OCI-LY3 (cell line): ENCODE data around the gene ELP4.

ENCODE experiments used
- H2AFZ ChIP-seq: fragments of 200-600, 300-600 bp; shearing (Covaris generic); 2 replicates; pipeline ENCODE4 v1.6.0; 2014; ENCODE audit warnings: antibody characterized with exemption, low read depth, low read length
- H3K27ac ChIP-seq: fragments of 200-600, 300-600 bp; sonication (generic); 2 replicates; pipeline ENCODE4 v1.5.1; 2014; ENCODE audit warnings: mild to moderate bottlenecking, low read length, moderate library complexity, mixed read lengths
- H3K27me3 ChIP-seq: fragments of 200-600, 300-600 bp; sonication (generic); 2 replicates; pipeline ENCODE4 v1.6.1; 2014; ENCODE audit warnings: low read depth, low read length, mixed read lengths
- H3K36me3 ChIP-seq: fragments of 200-600, 300-600 bp; sonication (generic); replicated peaks from 2 replicates; pipeline ENCODE3; 2014; ENCODE audit warnings: low read depth, low read length, mixed read lengths
- H3K4me1 ChIP-seq: fragments of 300-600, 200-600 bp; sonication (generic); 2 replicates; pipeline ENCODE4 v1.6.1; 2014; ENCODE audit warnings: low read length, mixed read lengths
- H3K4me2 ChIP-seq: fragments of 200-600, 300-600 bp; sonication (generic); 2 replicates; pipeline ENCODE4 v1.6.1; 2014; ENCODE audit warnings: low read length, mixed read lengths
- H3K4me3 ChIP-seq: fragments of 300-600, 200-600 bp; sonication (generic); 2 replicates; pipeline ENCODE4 v1.5.1; 2014; ENCODE audit warnings: antibody characterized with exemption, mild to moderate bottlenecking, low read length, moderate library complexity
- H3K79me2 ChIP-seq: fragments of 300-600, 200-600 bp; shearing (Covaris generic); 2 replicates; pipeline ENCODE4 v1.6.1; 2014; ENCODE audit warnings: mild to moderate bottlenecking, low read length, mixed read lengths
- H3K9ac ChIP-seq: fragments of 300-600, 200-600 bp; shearing (Covaris generic); 2 replicates; pipeline ENCODE4 v1.6.0; 2014; ENCODE audit warnings: mild to moderate bottlenecking, low read length, moderate library complexity
- H3K9me3 ChIP-seq: fragments of 200-600, 300-600 bp; shearing (Covaris generic); 2 replicates; pipeline ENCODE4 v1.6.1; 2014; ENCODE audit warnings: low read length, mixed read lengths; ENCODE audit not compliant: insufficient read depth
- H4K20me1 ChIP-seq: fragments of 200-600, 300-600 bp; sonication (generic); 2 replicates; pipeline ENCODE4 v1.6.1; 2016; ENCODE audit warnings: low read length, mixed read lengths; ENCODE audit not compliant: insufficient read depth
- EZH2phosphoT487 ChIP-seq: fragments of 200-600 bp; shearing (Covaris generic); IDR thresholded peaks from 2 replicates; pipeline ENCODE4 v1.6.1; 2018; ENCODE audit warnings: antibody characterized with exemption, mixed run types, low read depth
- TF ChIP-seq, protein P1 (sequence below): fragments of 200-600, 300-600 bp; sonication (generic); IDR thresholded peaks from 2 replicates; pipeline ENCODE4 v1.5.1; 2014; ENCODE audit warnings: antibody characterized with exemption, low read length, low read depth

Gene ELP4

GRCh38 chr11:31712851-31713250 is 203.3 kb downstream of the ELP4 start:
- H3K9me3 ChIP-seq, result no peaks in the 10 kb centered on the region
- no peak overlapping the region for H3K4me3 ChIP-seq

GRCh38 chr11:31714840-31715239 is 205.3 kb downstream of the ELP4 start:
- TF ChIP-seq, protein P1, sequence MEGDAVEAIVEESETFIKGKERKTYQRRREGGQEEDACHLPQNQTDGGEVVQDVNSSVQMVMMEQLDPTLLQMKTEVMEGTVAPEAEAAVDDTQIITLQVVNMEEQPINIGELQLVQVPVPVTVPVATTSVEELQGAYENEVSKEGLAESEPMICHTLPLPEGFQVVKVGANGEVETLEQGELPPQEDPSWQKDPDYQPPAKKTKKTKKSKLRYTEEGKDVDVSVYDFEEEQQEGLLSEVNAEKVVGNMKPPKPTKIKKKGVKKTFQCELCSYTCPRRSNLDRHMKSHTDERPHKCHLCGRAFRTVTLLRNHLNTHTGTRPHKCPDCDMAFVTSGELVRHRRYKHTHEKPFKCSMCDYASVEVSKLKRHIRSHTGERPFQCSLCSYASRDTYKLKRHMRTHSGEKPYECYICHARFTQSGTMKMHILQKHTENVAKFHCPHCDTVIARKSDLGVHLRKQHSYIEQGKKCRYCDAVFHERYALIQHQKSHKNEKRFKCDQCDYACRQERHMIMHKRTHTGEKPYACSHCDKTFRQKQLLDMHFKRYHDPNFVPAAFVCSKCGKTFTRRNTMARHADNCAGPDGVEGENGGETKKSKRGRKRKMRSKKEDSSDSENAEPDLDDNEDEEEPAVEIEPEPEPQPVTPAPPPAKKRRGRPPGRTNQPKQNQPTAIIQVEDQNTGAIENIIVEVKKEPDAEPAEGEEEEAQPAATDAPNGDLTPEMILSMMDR, result no peak
- no peak for TF ChIP-seq EZH2phosphoT487
- peaks cover 7% of the 10 kb centered on the region for H3K4me1 ChIP-seq
- H2AFZ ChIP-seq, result no peak overlapping the region
- no peak overlapping the region for H3K9ac ChIP-seq
- H4K20me1 ChIP-seq, result no peaks in the 10 kb centered on the region
- no peaks in the 10 kb centered on the region for H3K9me3 ChIP-seq
- H3K4me2 ChIP-seq, result no peak overlapping the region
- H3K79me2 ChIP-seq, result no peaks in the 10 kb centered on the region
- no peaks in the 10 kb centered on the region for H3K36me3 ChIP-seq
- H3K4me3 ChIP-seq, result no peak overlapping the region
- H3K27ac ChIP-seq, result no peak overlapping the region
- no peaks in the 10 kb centered on the region for H3K27me3 ChIP-seq

More at GRCh38 chr11:31712851-31713250, 203.3 kb downstream of the ELP4 start:
- H3K36me3 ChIP-seq, result no peaks in the 10 kb centered on the region
- H4K20me1 ChIP-seq, result no peaks in the 10 kb centered on the region
- no peak overlapping the region for H3K4me2 ChIP-seq
- no peak overlapping the region for H2AFZ ChIP-seq
- H3K9ac ChIP-seq, result no peak overlapping the region
- no peaks in the 10 kb centered on the region for H3K27me3 ChIP-seq
- no peak for TF ChIP-seq EZH2phosphoT487
- TF ChIP-seq, protein P1, result no peak
- no peaks in the 10 kb centered on the region for H3K79me2 ChIP-seq
- peaks cover 7% of the 10 kb centered on the region for H3K4me1 ChIP-seq
- no peak overlapping the region for H3K27ac ChIP-seq

DNA sequence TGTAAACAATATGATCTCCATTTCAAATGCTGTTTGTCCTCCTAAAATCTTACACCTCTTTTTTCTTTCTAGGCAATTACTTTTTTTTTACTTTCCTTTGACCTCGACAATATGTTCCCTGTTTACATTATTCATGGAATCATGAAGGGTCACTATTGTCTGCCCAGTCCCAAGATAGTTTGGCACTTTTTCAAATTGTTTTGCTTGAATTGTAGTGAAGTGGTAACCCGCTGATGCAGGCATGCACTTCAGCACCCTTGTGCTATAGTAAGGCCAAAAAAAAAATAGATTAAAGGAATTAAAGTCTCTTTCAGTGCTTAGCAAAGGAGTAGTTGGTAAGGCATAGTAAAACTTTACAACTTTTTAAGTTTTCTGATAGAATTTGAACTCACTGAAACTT is 210.7 kb downstream of the ELP4 start:
- Histone ChIP-seq H3K27me3 (no peaks in the 10 kb centered on the region), H3K4me3 (no peak overlapping the region), H3K4me1 (no peaks in the 10 kb centered on the region), H4K20me1 (no peaks in the 10 kb centered on the region), H2AFZ (no peak overlapping the region), H3K27ac (no peak overlapping the region), H3K9me3 (no peaks in the 10 kb centered on the region), H3K36me3 (no peaks in the 10 kb centered on the region), H3K4me2 (no peak overlapping the region), H3K79me2 (no peaks in the 10 kb centered on the region), H3K9ac (no peak overlapping the region)
- TF ChIP-seq, protein P1, result no peak
- TF ChIP-seq EZH2phosphoT487, result no peak

DNA sequence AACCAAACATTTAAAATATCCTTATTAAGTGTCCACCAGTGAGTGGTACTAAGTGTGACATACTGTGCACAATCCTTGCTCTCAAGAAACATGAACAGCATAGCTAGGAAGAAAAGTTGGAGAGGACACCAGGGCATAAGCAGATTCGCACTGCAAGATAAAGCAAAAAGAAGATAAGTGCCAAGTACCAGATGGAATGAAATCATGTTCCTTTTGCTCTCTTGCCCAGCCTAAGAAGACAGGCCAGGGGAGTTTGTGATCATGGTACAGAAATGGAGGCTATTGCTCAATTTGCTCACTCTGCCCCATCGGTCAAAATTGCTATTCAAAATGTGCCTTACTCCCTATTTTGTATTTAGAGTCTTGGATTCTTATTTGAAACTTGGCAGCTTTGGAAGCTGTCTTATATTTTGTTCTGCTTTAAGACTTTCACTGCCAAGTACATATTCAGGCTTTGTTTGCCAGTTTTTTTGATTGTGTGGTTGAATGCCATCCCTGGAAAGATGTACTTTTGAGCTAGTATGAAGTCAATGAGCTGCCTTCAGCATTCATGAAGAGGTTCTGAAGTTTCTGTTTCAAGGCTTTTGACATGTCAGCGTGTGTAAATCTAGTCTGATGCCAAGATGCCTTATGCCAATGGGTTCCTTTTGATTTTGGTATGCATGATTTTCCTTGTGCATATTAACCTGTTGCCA is 211.3 kb downstream of the ELP4 start:
- H4K20me1 ChIP-seq, result no peaks in the 10 kb centered on the region
- H3K4me3 ChIP-seq, result no peak overlapping the region
- TF ChIP-seq, protein P1, result no peak
- no peak for TF ChIP-seq EZH2phosphoT487
- H3K9me3 ChIP-seq, result no peaks in the 10 kb centered on the region
- H3K27ac ChIP-seq, result no peak overlapping the region
- no peak overlapping the region for H3K9ac ChIP-seq
- H3K79me2 ChIP-seq, result no peaks in the 10 kb centered on the region
- no peaks in the 10 kb centered on the region for H3K36me3 ChIP-seq
- H3K27me3 ChIP-seq, result no peaks in the 10 kb centered on the region
- H2AFZ ChIP-seq, result no peak overlapping the region
- H3K4me1 ChIP-seq, result no peaks in the 10 kb centered on the region
- H3K4me2 ChIP-seq, result no peak overlapping the region
